GM19328 (cell line): ENCODE measurements around the gene HAO1.
"Not testable (repeated sequence)": the region's sequence is repeated elsewhere in the genome, so short reads cannot be mapped to it uniquely, and the experiment has no call there.

Experiments used
- ATAC-seq: cut with Tn5 transposase; IDR thresholded peaks from one replicate; pipeline ENCODE4 v1.9.1; 2021; ENCODE audit warnings: mild to moderate bottlenecking, moderate library complexity; ENCODE audit not compliant: unreplicated experiment

Gene HAO1

DNA sequence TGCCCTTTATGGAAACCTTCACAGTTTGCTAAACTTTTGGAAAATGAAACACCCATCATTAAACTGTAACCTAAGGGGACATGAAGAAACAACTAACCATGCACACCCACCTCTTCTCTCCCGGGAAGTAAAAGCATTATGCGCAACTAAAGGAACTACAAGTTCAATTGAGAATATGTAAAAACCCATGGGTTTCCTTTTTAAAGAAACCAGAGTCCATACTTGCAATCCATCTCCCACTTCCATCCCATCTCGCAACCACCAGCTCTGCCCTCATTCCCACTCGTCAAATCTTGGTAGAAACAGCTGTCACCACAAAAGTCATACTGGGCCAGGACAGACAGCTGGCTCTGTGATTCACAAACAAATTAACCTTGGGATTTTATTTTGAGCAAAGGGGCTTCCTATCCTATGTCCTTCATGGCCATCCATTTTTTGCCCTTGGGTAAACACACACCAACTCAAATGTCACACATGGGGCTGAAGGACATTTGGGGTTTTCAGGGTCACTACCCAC, 81.5 kb downstream of the HAO1 start:
- ATAC-seq, result no peak

DNA sequence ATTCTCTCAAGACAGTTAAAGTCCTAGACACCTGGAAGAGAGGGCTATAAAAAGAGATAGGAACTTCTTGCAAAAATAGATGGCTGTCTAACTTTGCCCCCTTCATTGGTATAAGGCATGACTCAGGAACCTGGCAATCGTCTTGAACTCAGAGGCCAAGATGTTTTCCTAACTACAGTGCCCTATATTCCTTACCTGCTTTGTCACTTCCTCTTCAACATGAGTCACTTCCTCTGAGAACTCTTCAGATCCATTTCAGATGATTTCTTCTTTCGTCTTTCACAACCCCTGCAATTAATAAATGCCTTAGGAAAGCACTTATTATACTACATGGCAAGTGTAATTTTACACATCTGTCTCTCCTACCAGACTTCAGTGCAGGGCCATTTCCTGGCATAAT, 83.5 kb downstream of the HAO1 start:
- ATAC-seq, result no peak

DNA sequence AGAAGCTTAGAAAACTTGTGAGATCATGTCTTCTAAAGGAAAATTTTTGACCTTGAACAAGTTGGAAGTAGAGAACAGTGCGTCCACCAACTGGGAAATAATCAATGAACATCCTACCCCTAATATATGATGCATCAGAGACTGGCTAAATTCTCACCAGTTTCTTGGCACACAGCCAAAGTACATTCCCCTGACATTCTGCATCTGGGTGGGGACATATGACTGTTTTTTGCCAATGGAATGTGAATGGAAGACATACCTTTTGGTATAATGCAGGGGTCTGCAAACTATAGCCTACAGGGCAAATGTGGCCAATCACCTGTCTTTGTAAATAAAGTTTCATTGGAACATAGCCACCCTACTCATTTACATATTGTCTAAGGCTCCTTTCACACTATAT, 84.7 kb downstream of the HAO1 start:
- no peak for ATAC-seq

DNA sequence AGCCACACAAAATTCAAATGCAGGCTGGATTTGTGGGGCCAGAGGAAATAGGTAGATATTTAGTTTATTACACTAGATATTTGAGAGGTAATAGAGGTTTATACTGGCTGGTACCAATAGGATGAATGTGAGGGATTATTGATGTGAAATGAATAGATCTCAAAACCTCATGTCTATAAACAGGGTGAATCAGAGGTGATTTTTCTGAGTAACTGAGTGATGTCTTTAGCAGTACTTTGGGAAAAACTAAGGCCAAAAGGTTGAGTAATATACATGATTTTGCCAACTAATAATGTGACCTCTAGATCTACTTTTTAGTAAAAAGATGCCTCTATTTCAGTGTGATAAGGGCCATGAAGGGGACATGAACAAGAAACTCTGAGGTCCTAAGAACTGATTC, 86.8 kb downstream of the HAO1 start:
- ATAC-seq, result no peak

DNA sequence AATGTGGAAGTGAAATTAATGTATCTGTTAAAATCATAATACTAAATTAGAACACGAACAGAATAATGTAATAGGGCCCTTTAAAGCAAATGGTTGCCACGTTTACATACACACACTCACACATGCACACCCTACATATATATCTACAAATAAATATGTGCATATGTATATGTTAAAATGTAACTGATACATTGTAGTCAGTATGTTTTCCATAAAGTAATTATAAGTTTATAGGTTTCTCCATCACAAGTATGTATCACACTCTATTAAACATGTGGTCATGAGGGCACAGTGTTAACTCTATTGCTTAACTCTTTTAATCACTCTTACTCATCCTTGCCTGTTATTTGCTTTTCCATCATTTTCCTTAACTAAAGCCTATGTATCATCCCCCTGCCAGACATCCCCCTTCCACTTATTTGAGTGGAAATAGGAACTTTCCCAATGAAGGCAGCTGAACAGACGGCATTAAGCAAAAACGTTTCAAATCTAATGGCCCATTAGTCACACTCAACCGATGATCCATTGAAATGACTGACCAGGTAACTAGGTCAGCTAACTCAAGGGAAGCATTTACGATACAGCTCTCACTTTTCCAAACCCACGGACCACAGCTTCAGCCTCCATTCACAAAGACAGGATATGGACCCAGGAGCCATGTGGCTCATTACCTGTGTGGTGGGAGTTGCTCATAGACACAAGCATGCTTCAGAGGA, 89.3 kb downstream of the HAO1 start:
- ATAC-seq, result no peak

DNA sequence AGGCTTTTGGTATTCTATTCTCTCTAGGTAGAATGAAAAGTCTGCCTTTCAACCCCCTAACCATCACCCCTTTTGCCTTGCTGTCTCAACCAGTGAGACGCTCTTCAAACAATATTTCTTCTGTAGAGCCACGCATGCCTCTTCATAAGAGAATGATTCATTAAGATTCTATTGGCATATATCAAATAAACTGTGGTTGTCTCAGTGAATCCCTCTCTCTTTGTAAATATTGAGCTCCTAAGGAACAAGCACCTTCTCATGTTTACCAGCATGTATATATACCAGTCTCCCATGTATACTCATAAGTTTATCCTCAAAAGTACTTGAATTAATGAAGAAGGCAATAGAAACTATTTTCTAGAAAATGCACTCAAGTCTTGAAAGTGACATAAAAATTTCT, 90.6 kb downstream of the HAO1 start:
- ATAC-seq, result no peak

DNA sequence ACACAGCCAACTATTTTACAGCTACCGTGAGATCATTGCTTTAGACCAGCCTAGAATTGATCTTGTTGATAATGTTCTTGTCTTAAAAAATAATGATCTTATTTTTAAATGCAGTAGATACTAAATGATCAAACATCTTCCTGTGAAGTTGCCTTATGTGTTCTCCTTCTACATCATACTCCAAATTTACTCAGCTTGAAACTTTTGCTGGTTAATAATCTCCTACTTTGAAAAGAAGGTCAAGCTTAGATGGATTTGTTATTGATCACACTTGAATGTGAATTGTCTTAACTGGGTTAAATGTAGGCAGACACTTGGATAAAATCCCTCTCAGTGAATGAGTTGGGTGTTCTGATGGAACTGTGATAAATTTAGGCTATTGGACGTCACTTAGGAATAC, 91.9 kb downstream of the HAO1 start:
- no peak for ATAC-seq

DNA sequence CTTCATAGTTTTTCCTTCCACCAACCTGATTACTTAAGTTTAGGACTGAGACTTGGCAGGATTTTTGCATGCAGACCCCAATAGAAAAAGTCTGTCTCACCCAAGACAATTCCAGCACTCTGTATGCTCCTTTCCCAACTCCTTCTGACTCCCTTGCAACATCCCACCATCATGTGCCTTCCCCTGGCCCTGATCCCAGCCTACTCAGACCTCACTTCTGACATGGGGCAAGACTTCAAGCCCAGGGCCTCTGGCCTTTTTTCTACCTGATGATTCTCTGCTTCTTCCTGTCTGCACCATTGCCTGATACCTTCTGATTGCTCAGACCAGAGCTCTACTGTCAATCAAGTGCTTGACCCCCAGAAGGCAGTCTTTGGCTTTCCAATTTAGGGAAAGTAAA, 96.6 kb downstream of the HAO1 start:
- ATAC-seq, result no peak

DNA sequence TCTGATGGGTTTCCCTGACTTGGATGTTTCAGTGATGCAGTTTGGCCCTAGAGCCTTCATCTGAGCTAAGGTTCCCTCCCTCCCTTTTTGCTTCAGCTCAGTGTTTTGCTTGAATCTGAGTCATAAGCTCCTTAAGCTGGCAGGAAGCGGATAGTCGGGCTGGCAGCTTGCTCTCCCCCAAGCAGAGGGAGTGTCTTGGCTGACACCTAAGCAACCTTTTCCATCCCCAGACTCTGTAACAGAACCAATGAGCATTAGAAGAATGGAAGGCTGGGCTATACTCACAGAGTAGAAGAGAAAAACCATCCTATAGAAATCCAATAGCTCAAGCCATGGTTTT, 98.3 kb downstream of the HAO1 start:
- no peak for ATAC-seq

DNA sequence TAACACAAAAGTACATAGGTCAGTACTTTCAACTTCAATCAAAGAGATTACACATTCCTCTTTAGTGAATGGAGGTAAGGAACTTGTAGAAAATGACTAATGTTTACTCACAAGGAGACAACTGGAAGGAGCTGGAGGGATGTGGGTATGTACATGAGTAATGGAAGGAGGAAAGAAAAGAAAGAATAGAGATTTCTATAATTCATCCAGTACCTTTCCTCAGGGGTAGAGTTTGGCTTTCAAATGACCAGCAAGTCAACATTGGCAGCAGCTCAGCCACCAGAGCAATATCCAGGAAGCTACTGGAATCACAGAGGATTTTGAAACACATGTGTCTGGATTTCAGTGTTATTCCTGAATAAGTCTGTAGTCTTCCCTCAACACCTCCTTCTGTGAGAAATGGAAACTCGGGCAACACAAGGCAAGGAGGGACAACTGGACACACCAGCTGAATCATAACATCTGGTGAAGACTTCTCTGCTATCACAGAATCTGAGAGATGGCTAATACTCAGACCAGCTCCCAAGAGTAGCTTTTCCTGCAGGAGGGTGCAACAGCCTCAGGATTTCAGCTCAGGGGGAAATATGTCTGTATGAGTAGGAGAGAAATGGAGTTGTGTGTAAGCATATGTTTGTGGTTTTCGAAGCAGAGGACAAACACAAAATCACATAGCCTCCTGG, 98.8 kb downstream of the HAO1 start:
- ATAC-seq, result no peak

DNA sequence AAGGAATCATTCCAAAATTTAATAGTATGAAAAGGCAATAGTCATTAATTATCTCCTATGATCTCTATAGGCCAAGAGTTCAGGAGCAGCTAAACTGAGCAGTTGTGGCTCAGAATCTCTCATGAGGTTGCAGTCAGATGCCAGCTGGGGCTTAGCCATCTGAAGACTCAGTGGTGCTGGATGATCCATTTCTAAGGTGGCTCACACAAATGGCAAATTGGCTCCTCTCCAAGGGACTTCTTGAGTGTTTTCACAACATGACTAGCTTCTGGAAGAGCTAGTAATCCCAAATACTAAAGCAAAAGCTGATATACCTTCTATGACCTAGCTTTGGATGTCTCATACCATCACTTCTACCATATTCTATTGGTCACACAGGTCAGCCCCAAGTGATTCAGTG, 104.2 kb downstream of the HAO1 start:
- ATAC-seq, result no peak

DNA sequence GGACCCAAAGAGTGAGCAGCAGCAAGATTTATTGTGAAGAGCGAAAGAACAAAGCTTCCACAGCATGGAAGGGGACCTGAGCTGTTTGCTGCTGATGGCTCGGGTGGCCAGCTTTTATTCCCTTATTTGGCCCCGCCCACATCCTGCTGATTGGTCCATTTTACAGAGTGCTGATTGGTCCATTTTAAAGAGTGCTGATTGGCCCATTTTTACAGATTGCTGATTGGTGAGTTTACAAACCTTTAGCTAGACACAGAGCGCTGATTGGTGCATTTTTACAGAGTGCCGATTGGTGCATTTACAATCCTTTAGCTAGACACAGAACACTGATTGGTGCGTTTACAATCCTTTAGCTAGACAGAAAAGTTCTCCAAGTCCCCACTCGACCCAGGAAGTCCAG, 105.8 kb downstream of the HAO1 start:
- ATAC-seq, result not testable (repeated sequence)
